HepG2 (cell line): ENCODE results near the gene UCKL1. TPM values are rescaled to one million over a fixed set of nuclear protein-coding genes. Genes with fewer than 3 reads are reported as not detected.
A peak's percentile ranks its signal among the peaks of the same experiment; 100 is the strongest.

Experiments used
- ATAD3A ChIP-seq: sonication (generic); formaldehyde crosslinking; IDR thresholded peaks from 2 replicates; pipeline ENCODE4 v1.4.0; 2020; ENCODE audit warnings: missing genetic modification reagents
- GATAD1 ChIP-seq: IDR thresholded peaks from 2 replicates; pipeline ENCODE4 v1.6.1; 2016; ENCODE audit warnings: missing genetic modification reagents, missing compliant biosample characterization
- GTF3A ChIP-seq: sonication (generic); formaldehyde crosslinking; conservative IDR thresholded peaks from 2 replicates; pipeline ENCODE4 v1.4.0; 2020; ENCODE audit warnings: mild to moderate bottlenecking, missing genetic modification reagents
- HNRNPLL ChIP-seq: fragments of 200-400 bp; formaldehyde crosslinking; IDR thresholded peaks from 2 replicates; pipeline ENCODE4 v1.6.1; 2017; ENCODE audit warnings: mild to moderate bottlenecking, low read depth, low read length; ENCODE audit not compliant: poor library complexity, severe bottlenecking
- IRF2 ChIP-seq: IDR thresholded peaks from 2 replicates; pipeline ENCODE4 v1.6.1; 2018; ENCODE audit warnings: missing genetic modification reagents, missing compliant biosample characterization
- KLF13 ChIP-seq: sonication (generic); formaldehyde crosslinking; IDR thresholded peaks from 2 replicates; pipeline ENCODE4 v1.4.0; 2020; ENCODE audit warnings: mild to moderate bottlenecking, missing genetic modification reagents
- NFATC3 ChIP-seq: sonication (generic); formaldehyde crosslinking; IDR thresholded peaks from 2 replicates; pipeline ENCODE4 v1.5.1; 2020; ENCODE audit warnings: mild to moderate bottlenecking, missing genetic modification reagents
- NFKBIZ ChIP-seq: IDR thresholded peaks from 2 replicates; pipeline ENCODE4 v1.6.1; 2018; ENCODE audit warnings: missing genetic modification reagents, missing compliant biosample characterization
- POLR2AphosphoS5 ChIP-seq: IDR thresholded peaks from 2 replicates; pipeline ENCODE4 v1.6.1; 2012; ENCODE audit warnings: low read depth, low read length
- REPIN1 ChIP-seq: sonication (generic); formaldehyde crosslinking; IDR thresholded peaks from 2 replicates; pipeline ENCODE4 v1.8.0; 2022; ENCODE audit warnings: missing genetic modification reagents, low read depth, mild to moderate bottlenecking, borderline replicate concordance
- ZMYM4 ChIP-seq: sonication (generic); formaldehyde crosslinking; IDR thresholded peaks from 2 replicates; pipeline ENCODE4 v1.8.1; 2023; ENCODE audit warnings: mild to moderate bottlenecking, missing genetic modification reagents
- ZNF34 ChIP-seq: sonication (generic); formaldehyde crosslinking; IDR thresholded peaks from 2 replicates; pipeline ENCODE4 v1.4.0; 2020; ENCODE audit warnings: mild to moderate bottlenecking, missing genetic modification reagents, borderline replicate concordance
- ZNF446 ChIP-seq: sonication (generic); formaldehyde crosslinking; IDR thresholded peaks from 2 replicates; pipeline ENCODE4 v1.5.0; 2020; ENCODE audit warnings: mild to moderate bottlenecking, missing genetic modification reagents
- ZNF510 ChIP-seq: sonication (generic); formaldehyde crosslinking; IDR thresholded peaks from 2 replicates; pipeline ENCODE4 v1.4.0; 2020; ENCODE audit warnings: low read depth, mild to moderate bottlenecking, missing genetic modification reagents
- ZNF720 ChIP-seq: sonication (generic); formaldehyde crosslinking; IDR thresholded peaks from 2 replicates; pipeline ENCODE4 v1.4.0; 2020; ENCODE audit warnings: missing genetic modification reagents
- polyA plus RNA-seq, 8 experiments: library from polyadenylated mRNA; depleted of rRNA in 3 of 8; stranded (reverse) in 7 of 8; unstranded in 1 of 8; fragments of >200 nt; fragmentation: Illumina TruSeq in 4 of 8; extraction: Trizol in 4 of 8; gene quantifications; 2 replicates each; pipeline versions ENCODE4 v1.2.1 to v1.2.3, GENCODE V29; 2011 to 2016; ENCODE audit warnings: low read depth in 4 of 8, missing spikeins in 1 of 8, mixed read lengths in 1 of 8; ENCODE audit not compliant: insufficient read depth in 1 of 8
- total RNA-seq, 5 experiments: library from RNA; depleted of rRNA; stranded (reverse); fragments of >200 nt; fragmentation: Illumina TruSeq; extraction: Trizol; gene quantifications; 2 replicates each; pipeline ENCODE4 v1.2.3, GENCODE V29; 2016; ENCODE audit warnings: low read depth in 1 of 5
- TF ChIP-seq, protein P1 (sequence below): sonication (generic); formaldehyde crosslinking; IDR thresholded peaks from 2 replicates; pipeline ENCODE4 v1.4.0; 2020; ENCODE audit warnings: mild to moderate bottlenecking, missing genetic modification reagents, borderline replicate concordance
- TF ChIP-seq, protein P2 (sequence below), 2 experiments: sonication (generic) in 1 of 2; formaldehyde crosslinking in 1 of 2; IDR thresholded peaks; 2 replicates each; pipeline versions ENCODE4 v1.4.0 to v1.6.1; 2016 to 2020; ENCODE audit warnings: borderline replicate concordance in 1 of 2, low read depth in 1 of 2, mild to moderate bottlenecking in 1 of 2, missing genetic modification reagents in 1 of 2
- TF ChIP-seq, protein P3 (sequence below): sonication (generic); formaldehyde crosslinking; IDR thresholded peaks from 2 replicates; pipeline ENCODE4 v1.5.1; 2020; ENCODE audit warnings: missing genetic modification reagents, mild to moderate bottlenecking, borderline replicate concordance

UCKL1 gene
- total and polyA plus RNA-seq, 2 of the 13 experiments (the other 11 are each of a cell fraction or from before 2014, with no cell fraction given) = 50.2 to 126 TPM

DNA sequence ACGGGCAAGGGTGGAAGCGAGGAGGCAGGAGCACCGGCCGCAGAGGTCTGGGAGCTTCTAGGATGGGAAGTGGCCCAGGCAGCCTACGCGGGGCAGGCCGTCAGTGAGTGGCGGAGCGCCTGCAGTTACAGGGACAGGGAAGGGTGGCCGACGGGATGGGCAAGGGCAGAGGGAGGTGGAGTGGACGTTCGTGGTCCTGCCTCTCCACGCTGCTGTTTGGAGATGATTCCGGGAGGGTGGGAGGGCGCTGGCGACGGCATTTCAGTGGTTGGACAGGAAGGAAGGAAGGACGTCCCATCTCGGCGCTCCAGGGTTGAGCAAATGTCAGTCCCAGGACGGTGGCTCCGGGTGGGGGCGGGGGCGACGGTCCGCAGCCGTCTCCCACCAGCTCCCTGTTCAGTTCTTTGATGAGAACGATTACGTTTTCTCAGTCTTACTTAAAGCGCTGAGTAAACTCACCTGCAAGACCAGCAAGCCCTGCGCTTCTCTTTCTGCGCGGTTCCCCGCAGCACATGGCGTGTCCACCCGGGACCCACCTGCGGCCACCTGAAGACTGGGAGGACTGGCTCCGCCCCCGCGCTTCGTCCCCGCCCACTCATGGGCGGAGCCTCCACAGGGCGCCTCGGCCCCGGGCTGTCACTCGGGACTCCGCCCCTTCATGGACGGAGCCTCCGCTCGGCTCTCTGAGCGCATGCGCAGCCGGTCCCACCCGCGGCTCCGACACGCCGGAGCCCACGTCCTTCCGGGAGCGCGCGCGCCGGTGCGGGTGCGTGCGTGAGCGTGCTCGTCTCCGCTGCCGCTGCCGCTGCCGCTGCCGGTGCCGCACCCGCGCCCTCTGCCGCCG is 61.6 kb downstream of the UCKL1 start, which contains the start of gene DNAJC5 (continued):
- TF ChIP-seq, protein P1, sequence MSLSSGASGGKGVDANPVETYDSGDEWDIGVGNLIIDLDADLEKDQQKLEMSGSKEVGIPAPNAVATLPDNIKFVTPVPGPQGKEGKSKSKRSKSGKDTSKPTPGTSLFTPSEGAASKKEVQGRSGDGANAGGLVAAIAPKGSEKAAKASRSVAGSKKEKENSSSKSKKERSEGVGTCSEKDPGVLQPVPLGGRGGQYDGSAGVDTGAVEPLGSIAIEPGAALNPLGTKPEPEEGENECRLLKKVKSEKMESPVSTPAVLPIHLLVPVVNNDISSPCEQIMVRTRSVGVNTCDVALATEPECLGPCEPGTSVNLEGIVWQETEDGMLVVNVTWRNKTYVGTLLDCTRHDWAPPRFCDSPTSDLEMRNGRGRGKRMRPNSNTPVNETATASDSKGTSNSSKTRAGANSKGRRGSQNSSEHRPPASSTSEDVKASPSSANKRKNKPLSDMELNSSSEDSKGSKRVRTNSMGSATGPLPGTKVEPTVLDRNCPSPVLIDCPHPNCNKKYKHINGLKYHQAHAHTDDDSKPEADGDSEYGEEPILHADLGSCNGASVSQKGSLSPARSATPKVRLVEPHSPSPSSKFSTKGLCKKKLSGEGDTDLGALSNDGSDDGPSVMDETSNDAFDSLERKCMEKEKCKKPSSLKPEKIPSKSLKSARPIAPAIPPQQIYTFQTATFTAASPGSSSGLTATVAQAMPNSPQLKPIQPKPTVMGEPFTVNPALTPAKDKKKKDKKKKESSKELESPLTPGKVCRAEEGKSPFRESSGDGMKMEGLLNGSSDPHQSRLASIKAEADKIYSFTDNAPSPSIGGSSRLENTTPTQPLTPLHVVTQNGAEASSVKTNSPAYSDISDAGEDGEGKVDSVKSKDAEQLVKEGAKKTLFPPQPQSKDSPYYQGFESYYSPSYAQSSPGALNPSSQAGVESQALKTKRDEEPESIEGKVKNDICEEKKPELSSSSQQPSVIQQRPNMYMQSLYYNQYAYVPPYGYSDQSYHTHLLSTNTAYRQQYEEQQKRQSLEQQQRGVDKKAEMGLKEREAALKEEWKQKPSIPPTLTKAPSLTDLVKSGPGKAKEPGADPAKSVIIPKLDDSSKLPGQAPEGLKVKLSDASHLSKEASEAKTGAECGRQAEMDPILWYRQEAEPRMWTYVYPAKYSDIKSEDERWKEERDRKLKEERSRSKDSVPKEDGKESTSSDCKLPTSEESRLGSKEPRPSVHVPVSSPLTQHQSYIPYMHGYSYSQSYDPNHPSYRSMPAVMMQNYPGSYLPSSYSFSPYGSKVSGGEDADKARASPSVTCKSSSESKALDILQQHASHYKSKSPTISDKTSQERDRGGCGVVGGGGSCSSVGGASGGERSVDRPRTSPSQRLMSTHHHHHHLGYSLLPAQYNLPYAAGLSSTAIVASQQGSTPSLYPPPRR (CRISPR knock-in tag) = peak; percentile 39; the same call in 1 of the 2 replicates
- TF ChIP-seq, protein P2, sequence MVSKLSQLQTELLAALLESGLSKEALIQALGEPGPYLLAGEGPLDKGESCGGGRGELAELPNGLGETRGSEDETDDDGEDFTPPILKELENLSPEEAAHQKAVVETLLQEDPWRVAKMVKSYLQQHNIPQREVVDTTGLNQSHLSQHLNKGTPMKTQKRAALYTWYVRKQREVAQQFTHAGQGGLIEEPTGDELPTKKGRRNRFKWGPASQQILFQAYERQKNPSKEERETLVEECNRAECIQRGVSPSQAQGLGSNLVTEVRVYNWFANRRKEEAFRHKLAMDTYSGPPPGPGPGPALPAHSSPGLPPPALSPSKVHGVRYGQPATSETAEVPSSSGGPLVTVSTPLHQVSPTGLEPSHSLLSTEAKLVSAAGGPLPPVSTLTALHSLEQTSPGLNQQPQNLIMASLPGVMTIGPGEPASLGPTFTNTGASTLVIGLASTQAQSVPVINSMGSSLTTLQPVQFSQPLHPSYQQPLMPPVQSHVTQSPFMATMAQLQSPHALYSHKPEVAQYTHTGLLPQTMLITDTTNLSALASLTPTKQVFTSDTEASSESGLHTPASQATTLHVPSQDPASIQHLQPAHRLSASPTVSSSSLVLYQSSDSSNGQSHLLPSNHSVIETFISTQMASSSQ (IDR thresholded peaks at IDR 0.05; ENCODE audit: low read depth) = no peak
- TF ChIP-seq, protein P2 (CRISPR knock-in tag; IDR thresholded peaks at IDR 0.05; ENCODE audit: borderline replicate concordance) = peak; percentile 68; the same call in 1 of the 2 replicates
- 0 out of 2 replicates have a peak, but pooled peaks have one; percentile 51 for TF ChIP-seq ZNF34 (CRISPR knock-in tag)
- TF ChIP-seq NFATC3 = 0 out of 2 replicates have a peak, but pooled peaks have one; percentile 30
- 0 out of 2 replicates have a peak, but pooled peaks have one; percentile 25 for TF ChIP-seq ZNF510
- TF ChIP-seq ZMYM4 (CRISPR knock-in tag) = peak; percentile 57; the same call in 1 of the 2 replicates
- TF ChIP-seq GATAD1 (CRISPR knock-in tag) = peak; percentile 67; the same call in 1 of the 2 replicates
- TF ChIP-seq, protein P3, sequence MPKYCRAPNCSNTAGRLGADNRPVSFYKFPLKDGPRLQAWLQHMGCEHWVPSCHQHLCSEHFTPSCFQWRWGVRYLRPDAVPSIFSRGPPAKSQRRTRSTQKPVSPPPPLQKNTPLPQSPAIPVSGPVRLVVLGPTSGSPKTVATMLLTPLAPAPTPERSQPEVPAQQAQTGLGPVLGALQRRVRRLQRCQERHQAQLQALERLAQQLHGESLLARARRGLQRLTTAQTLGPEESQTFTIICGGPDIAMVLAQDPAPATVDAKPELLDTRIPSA = no peak
- TF ChIP-seq KLF13 = peak; percentile 62; the same call in 1 of the 2 replicates
- TF ChIP-seq HNRNPLL = peak; percentile 76
- peak; percentile 70; the same call in 1 of the 2 replicates for TF ChIP-seq ZNF446 (CRISPR knock-in tag)
- 0 out of 2 replicates have a peak, but pooled peaks have one; percentile 64 for TF ChIP-seq IRF2 (CRISPR knock-in tag)
- 0 out of 2 replicates have a peak, but pooled peaks have one; percentile 59 for TF ChIP-seq ZNF720 (CRISPR knock-in tag)
- no peak for TF ChIP-seq ATAD3A (CRISPR knock-in tag)
- TF ChIP-seq NFKBIZ (CRISPR knock-in tag) = peak; percentile 68
- no peak for TF ChIP-seq GTF3A (CRISPR knock-in tag)
- TF ChIP-seq REPIN1 (CRISPR knock-in tag) = 0 out of 2 replicates have a peak, but pooled peaks have one; percentile 30
- TF ChIP-seq POLR2AphosphoS5 = peak; percentile 75
